ENCODE results near the gene STOX2.

DNA sequence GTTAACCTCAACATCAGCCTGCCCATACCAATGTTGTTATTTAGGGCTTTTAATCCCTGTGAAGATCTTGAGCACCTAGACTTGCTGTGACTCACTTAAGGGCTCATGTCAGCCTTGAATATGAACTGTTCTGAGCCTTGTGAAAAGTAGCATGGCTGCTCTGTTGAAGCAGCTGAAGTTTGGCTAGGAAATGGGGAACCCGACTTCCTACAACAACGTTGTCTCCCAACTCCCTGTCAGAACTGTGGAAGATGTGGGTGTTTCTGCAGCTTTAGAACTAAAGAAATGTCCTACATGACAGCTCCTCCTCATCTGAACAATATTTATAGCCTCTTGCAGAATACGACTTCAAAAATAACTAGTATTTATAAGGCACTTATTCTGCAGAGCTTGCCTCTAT is 27.5 kb downstream of the STOX2 start:
- no peak for TF ChIP-seq POLR2A (IDR thresholded peaks at IDR 0.05)
- TF ChIP-seq, protein P1, sequence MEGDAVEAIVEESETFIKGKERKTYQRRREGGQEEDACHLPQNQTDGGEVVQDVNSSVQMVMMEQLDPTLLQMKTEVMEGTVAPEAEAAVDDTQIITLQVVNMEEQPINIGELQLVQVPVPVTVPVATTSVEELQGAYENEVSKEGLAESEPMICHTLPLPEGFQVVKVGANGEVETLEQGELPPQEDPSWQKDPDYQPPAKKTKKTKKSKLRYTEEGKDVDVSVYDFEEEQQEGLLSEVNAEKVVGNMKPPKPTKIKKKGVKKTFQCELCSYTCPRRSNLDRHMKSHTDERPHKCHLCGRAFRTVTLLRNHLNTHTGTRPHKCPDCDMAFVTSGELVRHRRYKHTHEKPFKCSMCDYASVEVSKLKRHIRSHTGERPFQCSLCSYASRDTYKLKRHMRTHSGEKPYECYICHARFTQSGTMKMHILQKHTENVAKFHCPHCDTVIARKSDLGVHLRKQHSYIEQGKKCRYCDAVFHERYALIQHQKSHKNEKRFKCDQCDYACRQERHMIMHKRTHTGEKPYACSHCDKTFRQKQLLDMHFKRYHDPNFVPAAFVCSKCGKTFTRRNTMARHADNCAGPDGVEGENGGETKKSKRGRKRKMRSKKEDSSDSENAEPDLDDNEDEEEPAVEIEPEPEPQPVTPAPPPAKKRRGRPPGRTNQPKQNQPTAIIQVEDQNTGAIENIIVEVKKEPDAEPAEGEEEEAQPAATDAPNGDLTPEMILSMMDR (IDR thresholded peaks at IDR 0.05), result no peak

Data from Peyer's patch (tissue), 4 donors.